Brain pericyte (primary cell): ENCODE results near the gene SLC16A10.
"Not testable (repeated sequence)": the region's sequence is repeated elsewhere in the genome, so short reads cannot be mapped to it uniquely, and the experiment has no call there.

ENCODE experiments used
- DNase-seq: peaks from one replicate; pipeline ENCODE4 v3.0.0-alpha.2; 2012; ENCODE audit warnings: low read depth, low spot score

Gene SLC16A10

GRCh38 chr6:111086685-111087084, 618 bp upstream of the SLC16A10 start:
- DNase-seq: no peak

DNA sequence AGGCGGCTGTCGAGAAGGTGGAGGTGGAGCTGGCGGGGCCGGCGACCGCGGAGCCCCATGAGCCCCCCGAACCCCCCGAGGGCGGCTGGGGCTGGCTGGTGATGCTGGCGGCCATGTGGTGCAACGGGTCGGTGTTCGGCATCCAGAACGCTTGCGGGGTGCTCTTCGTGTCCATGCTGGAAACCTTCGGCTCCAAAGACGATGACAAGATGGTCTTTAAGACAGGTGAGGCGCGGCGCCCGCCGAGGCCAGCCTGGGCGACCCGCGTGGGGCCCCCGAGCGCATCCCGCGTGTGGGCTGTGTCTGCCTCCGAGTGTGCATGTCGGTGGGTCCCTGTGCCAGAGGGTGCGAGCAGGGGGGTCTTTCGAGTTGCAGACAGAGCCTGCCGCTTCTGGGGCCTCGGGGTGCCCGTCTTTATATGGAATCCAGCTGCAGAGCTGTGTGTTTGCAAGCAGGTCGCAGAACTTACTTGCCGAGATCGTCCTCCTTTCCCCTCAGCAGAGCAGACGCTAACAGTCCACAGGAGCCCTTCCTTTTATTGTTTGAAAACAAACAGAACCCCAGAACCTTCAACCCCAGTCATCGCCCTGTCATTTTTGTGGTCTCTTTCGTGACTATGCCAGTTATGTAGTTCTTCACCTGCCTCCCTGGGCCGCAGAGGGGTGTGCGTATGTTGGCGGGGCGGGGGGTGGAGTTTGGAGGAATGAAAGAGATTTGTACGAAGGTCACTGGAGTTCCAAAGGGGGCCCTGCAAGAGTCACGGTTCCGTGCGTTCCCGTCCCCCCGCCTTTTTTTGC, 766 bp downstream of the SLC16A10 start:
- no peak for DNase-seq

GRCh38 chr6:111088668-111089003, 1.3 kb downstream of the SLC16A10 start:
- DNase-seq: no peak

DNA sequence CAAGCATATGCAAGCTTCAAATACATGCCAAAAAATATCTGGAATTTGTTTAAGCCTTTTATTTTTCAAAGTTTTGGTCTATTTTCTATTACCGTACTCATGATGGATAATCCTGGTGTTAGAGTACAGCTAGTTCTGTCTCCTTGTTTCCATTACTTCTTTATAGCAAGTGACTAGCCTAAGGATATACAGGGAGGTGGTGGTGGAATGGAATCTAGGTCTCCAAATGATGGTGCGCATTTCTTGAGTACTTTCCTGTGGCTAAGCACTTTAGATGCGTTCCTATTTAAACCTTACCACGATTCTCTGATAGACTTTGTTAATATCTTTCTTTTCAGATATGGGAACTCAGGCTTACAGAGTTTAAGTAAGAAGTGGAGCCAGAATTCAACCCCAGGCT, 3.5 kb downstream of the SLC16A10 start:
- DNase-seq: no peak

DNA sequence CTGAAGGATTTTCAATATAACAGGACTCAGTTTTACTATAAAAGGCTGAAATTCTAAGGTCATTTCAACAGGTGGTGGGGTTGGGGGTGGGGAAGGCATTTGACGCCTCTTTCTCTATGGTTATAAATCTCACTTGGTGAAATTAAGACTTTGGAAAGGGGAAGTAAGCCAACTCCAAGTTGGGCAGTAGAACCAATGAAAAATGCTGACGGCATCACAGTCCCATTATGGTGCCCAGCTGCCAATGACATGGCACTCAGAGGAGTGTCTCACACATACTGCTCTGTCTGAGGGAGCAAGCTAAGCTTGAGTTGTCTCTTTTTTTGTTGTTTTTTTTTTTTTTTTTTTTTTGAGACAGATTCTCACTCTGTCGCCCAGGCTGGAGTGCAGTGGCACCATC, 4.7 kb downstream of the SLC16A10 start:
- DNase-seq: no peak

GRCh38 chr6:111095488-111095887, 8.2 kb downstream of the SLC16A10 start:
- DNase-seq: not testable (repeated sequence)

DNA sequence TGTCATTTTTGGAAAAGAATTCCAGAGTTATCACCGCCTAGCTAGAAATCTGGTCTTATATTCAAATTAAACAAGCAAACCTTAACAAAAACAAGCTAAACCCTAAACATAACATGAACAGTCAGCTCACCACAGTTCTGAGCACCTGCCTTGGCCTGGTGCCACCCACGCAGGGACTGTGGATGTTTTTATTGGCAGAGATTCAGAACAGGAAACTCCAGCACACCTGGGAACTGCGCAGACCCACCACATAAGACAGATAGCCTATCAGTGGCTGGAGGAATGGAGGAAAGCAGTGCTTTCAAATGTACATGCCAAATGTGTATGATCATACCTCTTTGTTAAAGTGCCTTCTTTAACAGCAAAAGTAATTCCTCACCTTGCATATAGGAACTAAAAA, 8.9 kb downstream of the SLC16A10 start:
- DNase-seq: no peak

- no peak for DNase-seq
Measured at GRCh38 chr6:111098597-111098996, 11.3 kb downstream of the SLC16A10 start.

DNA sequence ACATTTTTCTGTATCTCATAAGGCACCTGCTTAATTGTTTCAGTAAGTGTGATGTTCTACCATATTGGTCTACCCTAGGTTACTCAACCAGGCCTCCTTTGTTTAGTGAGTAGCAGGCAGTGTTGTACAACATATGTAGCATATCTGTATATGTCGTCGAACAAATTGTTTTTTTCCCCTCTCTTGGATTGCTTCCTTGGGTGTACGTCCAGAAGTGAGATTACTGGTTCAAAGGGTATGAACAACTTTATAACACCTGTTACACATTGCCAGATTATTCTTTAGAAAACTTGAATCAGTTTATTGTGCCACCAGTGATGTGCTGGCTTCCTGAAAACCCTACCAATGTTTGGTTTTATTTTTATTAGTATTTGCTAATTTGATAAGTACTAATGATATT, 14.7 kb downstream of the SLC16A10 start:
- no peak for DNase-seq

GRCh38 chr6:111105578-111105977, 18.3 kb downstream of the SLC16A10 start:
- DNase-seq: no peak

GRCh38 chr6:111107589-111107988, 20.3 kb downstream of the SLC16A10 start:
- DNase-seq: no peak

GRCh38 chr6:111110036-111110435, 22.7 kb downstream of the SLC16A10 start:
- DNase-seq: no peak

DNA sequence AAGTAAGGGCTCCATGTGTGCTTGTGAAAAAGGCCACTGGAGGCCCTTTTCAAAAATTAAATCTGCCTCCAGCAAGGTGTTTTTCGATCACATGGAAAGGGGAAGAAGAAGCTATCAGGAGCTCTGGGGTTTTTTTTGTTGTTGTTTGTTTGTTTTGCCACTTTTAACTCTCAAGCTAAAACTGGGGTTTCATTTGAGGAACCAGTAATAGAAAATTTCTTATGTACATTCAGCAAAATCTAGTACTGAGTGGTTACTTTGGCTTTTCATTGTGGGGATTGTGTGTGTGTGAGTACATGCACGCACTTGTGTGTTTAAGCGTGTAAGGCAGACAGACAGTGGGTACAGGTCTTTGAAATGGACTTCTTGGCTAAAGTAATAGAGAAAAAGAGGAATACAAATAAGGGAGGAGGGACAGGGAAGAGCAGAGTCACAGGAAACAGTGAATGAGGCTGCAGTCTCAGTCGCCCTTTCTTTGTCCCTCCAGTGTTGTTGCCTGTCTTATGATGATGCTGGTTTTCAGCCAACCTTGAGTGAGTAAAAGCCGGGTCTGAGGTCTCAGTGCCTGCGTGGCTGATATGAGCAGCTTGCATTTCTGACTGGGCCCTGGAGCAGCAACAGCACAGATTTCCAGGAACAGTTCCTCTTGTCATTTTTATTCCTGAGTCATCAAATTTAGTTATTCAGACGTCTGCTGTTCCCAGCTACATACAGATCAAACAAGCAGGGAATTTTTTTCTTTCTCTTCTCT, 26.2 kb downstream of the SLC16A10 start:
- DNase-seq: no peak

GRCh38 chr6:111114087-111114443, 26.8 kb downstream of the SLC16A10 start:
- DNase-seq: no peak

GRCh38 chr6:111114482-111114881, 27.2 kb downstream of the SLC16A10 start:
- DNase-seq: no peak

DNA sequence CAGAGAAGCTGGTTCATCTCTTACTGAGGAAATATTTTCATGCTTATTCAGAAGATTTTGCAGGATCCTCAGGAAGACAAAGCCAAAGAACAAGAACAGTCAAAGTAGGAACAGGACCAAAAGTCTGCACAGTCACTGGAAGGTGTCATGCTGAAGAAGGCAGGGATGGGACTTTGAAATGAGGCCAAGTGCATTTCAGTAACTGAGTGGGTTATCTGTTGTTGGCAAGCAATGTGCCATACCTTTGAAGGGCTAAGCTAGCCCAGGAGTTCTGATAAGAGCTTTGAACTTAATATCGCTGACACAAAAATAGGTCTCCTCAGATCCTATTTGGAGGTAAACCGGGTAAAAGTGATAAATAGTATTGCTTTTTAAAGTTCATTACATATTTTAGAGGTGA, 31.5 kb downstream of the SLC16A10 start:
- no peak for DNase-seq

DNA sequence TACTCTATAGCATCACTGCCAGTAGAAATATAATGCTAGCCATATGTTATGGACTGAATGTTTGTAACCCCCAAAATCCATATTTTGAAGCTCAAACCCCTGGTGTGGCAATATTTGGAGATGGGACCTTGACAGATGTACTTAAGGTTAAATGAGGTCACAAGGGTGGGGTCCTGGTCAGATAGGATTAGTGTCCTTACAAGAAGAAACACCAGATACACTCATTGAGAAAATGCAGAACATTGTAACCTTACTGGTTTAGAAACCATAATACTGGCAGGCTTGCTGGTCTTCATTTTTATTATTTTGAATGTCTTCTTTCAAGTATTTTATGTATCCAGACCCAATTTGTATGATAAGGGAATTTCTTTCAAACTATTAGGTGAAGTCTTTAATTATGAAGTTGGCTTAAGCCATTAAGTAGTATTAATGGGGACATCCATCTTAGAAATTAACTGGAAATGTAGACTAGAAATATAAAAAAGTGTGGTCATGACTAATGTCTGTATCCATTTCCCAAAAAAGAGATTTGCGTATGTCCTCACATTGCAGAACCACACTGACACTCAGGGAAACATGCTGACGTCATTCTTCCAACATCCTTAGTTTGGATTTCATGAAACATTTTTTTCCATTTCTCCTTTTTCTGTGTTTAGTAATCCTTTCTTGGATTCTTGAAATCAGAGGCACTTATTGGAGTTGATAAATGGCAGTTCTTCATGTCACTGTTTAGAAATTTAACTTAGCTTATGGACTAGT, 32.4 kb downstream of the SLC16A10 start:
- no peak for DNase-seq

- DNase-seq: no peak
Measured at GRCh38 chr6:111121789-111122350, 34.6 kb downstream of the SLC16A10 start.

- DNase-seq: no peak
Measured at GRCh38 chr6:111122458-111123286, 35.4 kb downstream of the SLC16A10 start.

DNA sequence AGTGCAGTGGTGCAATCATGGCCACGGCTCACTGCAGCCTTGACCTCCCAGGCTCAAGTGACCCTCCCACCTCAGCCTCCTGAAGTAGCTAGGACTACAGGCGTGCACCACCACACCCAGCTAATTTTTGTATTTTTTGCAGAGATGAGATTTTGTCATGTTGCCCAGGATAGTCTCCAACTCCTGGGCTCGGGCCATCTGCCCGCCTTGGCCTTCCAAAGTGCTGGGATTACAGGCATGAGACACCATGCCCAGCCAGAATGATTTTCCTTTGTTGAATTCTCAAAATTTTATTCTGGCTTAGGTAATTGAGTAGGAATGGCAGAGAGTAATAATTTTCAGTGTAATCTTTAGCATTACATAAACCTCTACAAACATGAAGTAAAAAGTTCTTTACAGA, 37.1 kb downstream of the SLC16A10 start:
- DNase-seq: no peak

DNA sequence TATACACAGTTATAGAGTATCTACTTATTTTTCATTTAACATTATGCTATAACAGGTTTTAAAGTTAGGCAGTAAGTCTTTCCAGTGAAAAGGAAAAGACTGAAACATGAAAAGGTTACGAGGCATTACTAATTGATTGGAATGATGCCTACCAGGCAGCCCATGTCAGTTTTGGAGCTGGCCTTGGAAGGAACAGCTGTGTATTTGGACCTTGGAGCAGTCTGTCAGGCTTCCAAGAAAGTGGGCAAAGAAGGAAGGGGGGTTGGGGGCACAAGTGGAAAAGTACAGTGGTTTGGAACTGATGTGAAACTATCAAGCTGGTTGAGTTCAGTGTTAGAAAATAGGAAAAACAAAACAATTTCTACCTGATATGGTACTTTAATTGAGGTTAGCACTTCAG, 41.7 kb downstream of the SLC16A10 start:
- DNase-seq: no peak
